CD4-positive, CD25-positive, alpha-beta regulatory T cell (primary cell): ENCODE data around the gene MAGED4B. TPM values are rescaled to one million over a fixed set of nuclear protein-coding genes. Genes with fewer than 3 reads are reported as not detected.

Experiments
- polyA plus RNA-seq, 4 donors: library from polyadenylated mRNA; unstranded; fragments of 300-500 nt; fragmentation: Illumina TruSeq; gene quantifications; one replicate each; pipeline ENCODE4 v1.2.3, GENCODE V29; 2021
- total RNA-seq: library from RNA; stranded (reverse); gene quantifications from one replicate; pipeline ENCODE4 v1.2.3, GENCODE V29; 2022

MAGED4B gene
- total and polyA plus RNA-seq, 5 donors from 2014 or later, result 0.69 to 7.3 (median 2.9) TPM

Other genes starting within 250 kb of the MAGED4B start
- 23.3 TPM for gene MAGED1, start 175.6 kb downstream of the MAGED4B start, total RNA-seq
- gene MAGED1, start 175.6 kb downstream of the MAGED4B start, polyA plus RNA-seq, result 10 to 100 TPM; 34.7 to 37.5 (median 35.2) TPM
- 0.49 TPM for gene MAGED4, start 115.7 kb upstream of the MAGED4B start, total RNA-seq
- 1 to 10 TPM in 1 of 4 donors, under 1 TPM in 2, not detected in 1; 0.31 to 3.8 (median 0.40) TPM for gene MAGED4, start 115.7 kb upstream of the MAGED4B start, polyA plus RNA-seq